H1 (cell line): ENCODE results near the gene DERL2. TPM values are rescaled to one million over a fixed set of nuclear protein-coding genes. Genes with fewer than 3 reads are reported as not detected.
A peak's percentile ranks its signal among the peaks of the same experiment; 100 is the strongest.

ENCODE experiments used
- CTCF ChIA-PET: fragments of 300-600 bp; sonication (Branson Sonifier 250); formaldehyde crosslinking; loops from one replicate; lab custom pipeline; 2021; ENCODE audit not compliant: partially characterized antibody; lab: Charles Lee
- POLR2A ChIA-PET: fragments of 300-600 bp; sonication (Branson Sonifier 250); formaldehyde crosslinking; loops from one replicate; lab custom pipeline; 2021; ENCODE audit warnings: inconsistent platforms; ENCODE audit not compliant: partially characterized antibody; lab: Charles Lee
- DNase-seq, 2 experiments: peaks; one replicate each; pipeline versions ENCODE4 v3.0.0 to v3.0.0-alpha.2; 2010 to 2022; ENCODE audit warnings: low spot score in 2 of 2, low read depth in 1 of 2, mixed read lengths in 1 of 2
- FAIRE-seq: peaks from 2 replicates; lab custom pipeline; 2011; peaks lifted over from hg19 to GRCh38; lab: Jason Lieb, UNC
- H2AFZ ChIP-seq: 2 replicates; pipeline ENCODE4 v1.8.1; 2012; ENCODE audit warnings: low read length, inconsistent platforms
- H2AK5ac ChIP-seq: 2 replicates; pipeline ENCODE4 v1.6.1; 2013; ENCODE audit warnings: low read depth, low read length
- H2BK120ac ChIP-seq: replicated peaks from 2 replicates; pipeline ENCODE3; 2013; ENCODE audit warnings: low read depth, low read length, inconsistent platforms
- H2BK12ac ChIP-seq: 2 replicates; pipeline ENCODE4 v1.6.1; 2013; ENCODE audit warnings: low read depth, low read length
- H2BK15ac ChIP-seq: 2 replicates; pipeline ENCODE4 v1.6.1; 2013; ENCODE audit warnings: low read length
- H2BK20ac ChIP-seq: 2 replicates; pipeline ENCODE4 v1.6.1; 2013; ENCODE audit warnings: low read length
- H2BK5ac ChIP-seq: 2 replicates; pipeline ENCODE4 v1.6.1; 2013; ENCODE audit warnings: low read depth, low read length
- H3K14ac ChIP-seq: 2 replicates; pipeline ENCODE4 v1.6.1; 2013; ENCODE audit warnings: inconsistent platforms; ENCODE audit not compliant: insufficient read length
- H3K18ac ChIP-seq: 2 replicates; pipeline ENCODE4 v1.6.1; 2013; ENCODE audit warnings: low read length; ENCODE audit errors: extremely low read depth
- H3K23ac ChIP-seq: 2 replicates; pipeline ENCODE4 v1.6.1; 2013; ENCODE audit warnings: inconsistent platforms; ENCODE audit not compliant: insufficient read length
- H3K23me2 ChIP-seq: 2 replicates; pipeline ENCODE4 v1.6.1; 2013; ENCODE audit warnings: low read depth, low read length
- H3K27ac ChIP-seq: 2 replicates; pipeline ENCODE4 v1.6.1; 2011; ENCODE audit warnings: low read depth, low read length, inconsistent platforms
- H3K27me3 ChIP-seq, 4 experiments: replicated peaks in 1 of 4; 1 replicate in 1 of 4; 2 replicates in 3 of 4; pipeline versions ENCODE4 v1.6.1 to v1.8.1; 2011 to 2013; ENCODE audit warnings: low read length in 3 of 4, mild to moderate bottlenecking in 3 of 4, inconsistent platforms in 2 of 4, mixed read lengths in 2 of 4, moderate library complexity in 1 of 4; ENCODE audit not compliant: control insufficient read depth in 3 of 4, insufficient read depth in 3 of 4; ENCODE audit errors: extremely low read depth in 1 of 4
- H3K36me3 ChIP-seq, 4 experiments: 2 replicates each; pipeline versions ENCODE4 v1.6.1 to v1.8.1; 2011 to 2013; ENCODE audit warnings: mild to moderate bottlenecking in 4 of 4, low read length in 3 of 4, moderate library complexity in 2 of 4, control low read depth in 1 of 4, inconsistent platforms in 1 of 4; ENCODE audit not compliant: insufficient read depth in 4 of 4, control insufficient read depth in 2 of 4
- H3K4ac ChIP-seq: replicated peaks from 2 replicates; pipeline ENCODE3; 2013; ENCODE audit warnings: low read length, low read depth, mixed read lengths, inconsistent platforms; ENCODE audit not compliant: insufficient read length
- H3K4me1 ChIP-seq, 4 experiments: replicated peaks in 1 of 4; 1 replicate in 1 of 4; 2 replicates in 3 of 4; pipeline versions ENCODE4 v1.6.1 to v1.8.1; 2011 to 2013; ENCODE audit warnings: low read length in 3 of 4, inconsistent platforms in 2 of 4, mixed read lengths in 1 of 4; ENCODE audit not compliant: insufficient read depth in 4 of 4, control insufficient read depth in 3 of 4
- H3K4me2 ChIP-seq, 2 experiments: 2 replicates each; pipeline versions ENCODE4 v1.6.1 to v1.8.1; 2011 to 2013; ENCODE audit warnings: low read depth in 2 of 2, low read length in 2 of 2, control low read depth in 1 of 2, inconsistent platforms in 1 of 2, mild to moderate bottlenecking in 1 of 2; ENCODE audit not compliant: insufficient read depth in 1 of 2
- H3K4me3 ChIP-seq, 4 experiments: fragments of 200-600, 300-600 bp in 1 of 4; sonication (generic), shearing (Covaris generic), sonication (Bioruptor Twin) in 1 of 4; 2 replicates each; pipeline versions ENCODE4 v1.5.1 to v1.8.1; 2011 to 2016; ENCODE audit warnings: low read length in 4 of 4, low read depth in 3 of 4, control low read depth in 2 of 4, inconsistent platforms in 2 of 4, mild to moderate bottlenecking in 2 of 4, mixed read lengths in 1 of 4, moderate library complexity in 1 of 4; ENCODE audit not compliant: insufficient read depth in 2 of 4; ENCODE audit errors: extremely low read depth in 1 of 4
- H3K56ac ChIP-seq: replicated peaks from 2 replicates; pipeline ENCODE3; 2013; ENCODE audit warnings: low read depth, mild to moderate bottlenecking, mixed read lengths, low read length, inconsistent platforms; ENCODE audit not compliant: insufficient read length
- H3K79me1 ChIP-seq: 2 replicates; pipeline ENCODE4 v1.6.1; 2013; ENCODE audit warnings: low read depth, low read length, control low read depth
- H3K79me2 ChIP-seq, 2 experiments: 2 replicates each; pipeline versions ENCODE4 v1.6.1 to v1.8.1; 2012 to 2013; ENCODE audit warnings: low read length in 2 of 2, mild to moderate bottlenecking in 2 of 2, inconsistent platforms in 1 of 2; ENCODE audit not compliant: insufficient read depth in 2 of 2, control insufficient read depth in 1 of 2
- H3K9ac ChIP-seq, 4 experiments: replicated peaks in 1 of 4; 1 replicate in 1 of 4; 2 replicates in 3 of 4; pipeline versions ENCODE4 v1.6.1 to v1.8.1; 2011 to 2013; ENCODE audit warnings: low read depth in 3 of 4, low read length in 3 of 4, control low read depth in 2 of 4, mild to moderate bottlenecking in 2 of 4, moderate library complexity in 2 of 4, inconsistent platforms in 1 of 4; ENCODE audit errors: extremely low read depth in 1 of 4
- H3K9me3 ChIP-seq, 2 experiments: 2 replicates each; pipeline versions ENCODE4 v1.6.1 to v1.8.1; 2012 to 2013; ENCODE audit warnings: mild to moderate bottlenecking in 2 of 2, moderate library complexity in 2 of 2, control low read depth in 1 of 2, inconsistent platforms in 1 of 2, low read depth in 1 of 2, low read length in 1 of 2, mixed read lengths in 1 of 2; ENCODE audit not compliant: insufficient read depth in 2 of 2
- H4K20me1 ChIP-seq, 2 experiments: replicated peaks in 1 of 2; 2 replicates each; pipeline versions ENCODE3 to v1.8.1; 2011 to 2013; ENCODE audit warnings: inconsistent platforms in 2 of 2, low read length in 2 of 2, mild to moderate bottlenecking in 1 of 2; ENCODE audit not compliant: insufficient read depth in 2 of 2, control insufficient read depth in 1 of 2
- H4K5ac ChIP-seq: 2 replicates; pipeline ENCODE4 v1.6.1; 2013; ENCODE audit warnings: low read length, low read depth, mixed read lengths, inconsistent platforms; ENCODE audit not compliant: insufficient read length
- H4K8ac ChIP-seq: 2 replicates; pipeline ENCODE4 v1.8.0; 2013; ENCODE audit warnings: mild to moderate bottlenecking, moderate library complexity, low read length, inconsistent platforms; ENCODE audit not compliant: insufficient read depth; ENCODE audit errors: extremely low read depth
- H4K91ac ChIP-seq: replicated peaks from 2 replicates; pipeline ENCODE3; 2013; ENCODE audit warnings: low read length, mixed read lengths, inconsistent platforms; ENCODE audit not compliant: insufficient read length
- POLR2AphosphoS5 ChIP-seq: IDR thresholded peaks from 2 replicates; pipeline ENCODE4 v1.6.1; 2011; ENCODE audit warnings: low read depth, low read length
- TEAD4 ChIP-seq: IDR thresholded peaks from 2 replicates; pipeline ENCODE4 v1.6.1; 2012; ENCODE audit warnings: low read depth, low read length, inconsistent platforms, mixed read lengths
- WGBS, 2 experiments: shearing (Covaris generic) in 1 of 2; methylation state at CpG; one replicate each; pipeline versions ENCODE4 v1.1.6 to v1.1.7; 2013 to 2015; ENCODE audit warnings: low lambda C conversion rate in 2 of 2, mixed read lengths in 2 of 2, inconsistent platforms in 1 of 2, low coverage in 1 of 2, missing lambda C conversion rate in 1 of 2; ENCODE audit not compliant: insufficient replicate concordance in 2 of 2, insufficient coverage in 1 of 2, insufficient read length in 1 of 2; ENCODE audit errors: extremely low coverage in 1 of 2, missing lambda C conversion rate in 1 of 2; 5-methylcytosine and 5-hydroxymethylcytosine counted together
- polyA plus RNA-seq, 7 experiments: library from polyadenylated mRNA; depleted of rRNA in 3 of 7; stranded (reverse) in 5 of 7; unstranded in 2 of 7; fragments of >200 nt in 5 of 7; fragments of 200-250 nt in 2 of 7; gene quantifications; 1 replicate in 5 of 7; 2 replicates in 1 of 7; 4 replicates in 1 of 7; pipeline versions ENCODE4 v1.2.1 to v1.2.3, GENCODE V29; 2011 to 2013; ENCODE audit warnings: missing spikeins in 2 of 7, mixed read lengths in 2 of 7
- total RNA-seq: library from RNA; stranded (reverse); fragmentation: NEBNext Ultra II Directional; extraction: Animal tissue kit (Norgen Biotek cat#: 25700); gene quantifications from 2 replicates; pipeline ENCODE4 v1.2.1, GENCODE V29; 2021

DERL2 gene
- total and polyA plus RNA-seq, 2 of the 8 experiments (the other 6 are each of a cell fraction or from before 2014, with no cell fraction given): 55.3 to 58.4 TPM

DNA sequence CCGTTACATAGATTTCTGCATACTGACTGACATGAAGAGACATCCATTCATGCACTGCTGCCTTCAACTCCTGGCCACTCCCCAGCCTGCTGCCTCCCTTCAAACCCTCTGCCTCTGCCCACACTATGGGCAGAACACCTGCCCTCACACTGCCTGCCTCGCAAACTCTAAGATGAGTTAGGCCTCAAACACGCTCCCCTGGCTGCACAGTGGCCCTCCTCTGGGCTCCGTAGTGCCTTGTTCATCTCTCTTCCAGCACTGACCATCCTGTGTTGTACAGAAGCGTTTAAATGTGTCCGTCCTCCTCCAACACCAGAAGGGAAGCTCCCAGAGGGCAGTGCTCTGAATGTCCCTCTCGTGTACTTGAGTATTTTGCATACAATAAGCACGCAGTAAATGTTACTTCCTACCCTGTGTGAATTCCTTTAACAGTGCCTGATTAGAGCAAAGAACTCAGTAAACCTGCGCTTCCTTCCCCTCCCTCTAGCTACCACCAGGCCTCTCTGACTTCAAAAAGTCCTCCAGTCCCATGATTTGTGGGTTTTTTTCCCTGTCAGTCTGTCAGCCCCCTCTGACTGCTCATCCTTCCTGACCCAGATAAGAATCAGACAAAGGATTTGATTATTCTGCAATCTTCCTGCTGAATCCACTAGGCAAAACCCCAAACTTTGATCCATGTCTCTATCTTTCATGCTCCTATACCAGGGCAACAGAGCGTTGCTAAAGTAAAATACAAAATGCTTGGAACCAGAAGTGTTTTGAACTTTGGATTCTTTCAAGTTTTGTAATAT lies 21.1 kb downstream of the DERL2 start:
- no peak overlapping the region for H4K91ac ChIP-seq
- no peak overlapping the region; a peak in 1 of 4 replicates for H3K4me2 ChIP-seq
- H2BK120ac ChIP-seq: no peak overlapping the region
- H3K79me1 ChIP-seq: peaks cover 7% of the 10 kb centered on the region; the same call in 1 of the 2 replicates
- H2BK12ac ChIP-seq: no peak overlapping the region
- H3K79me2 ChIP-seq: peaks cover 46 to 71% of the 10 kb centered on the region in 2 experiments
- H3K9ac ChIP-seq: no peak overlapping the region
- ChIA-PET POLR2A (interaction anchor here (0.7 to 3.0 kb wide), 10 partner anchors 22 to 61 kb away, joined by 3 to 14 read pairs (median 3); partner anchors contain the start of genes C1QBP, DERL2, MIS12 and NUP88), CTCF (interaction anchor here (1.2 kb wide), 1 partner anchor 26 kb away, joined by 4 read pairs; the partner anchor contains the start of gene C1QBP)
- H3K27me3 ChIP-seq: no peaks in the 10 kb centered on the region
- FAIRE-seq (no peak), DNase-seq (no peak)
- no peak overlapping the region for H3K4ac ChIP-seq
- H3K23ac ChIP-seq: no peak overlapping the region
- H4K20me1 ChIP-seq: peaks cover 13 to 20% of the 10 kb centered on the region in 2 experiments
- 0 out of 2 replicates have a peak overlapping the region, but pooled peaks have one; percentile 49 for H2BK15ac ChIP-seq
- peaks cover 4 to 19% (median 15%) of the 10 kb centered on the region in 4 experiments for H3K36me3 ChIP-seq
- H2AK5ac ChIP-seq: no peak overlapping the region
- H3K14ac ChIP-seq: no peak overlapping the region
- no peak overlapping the region for H2BK5ac ChIP-seq
- H4K8ac ChIP-seq: peak overlapping the region; percentile 36; the same call in 1 of the 2 replicates
- peaks cover 2% of the 10 kb centered on the region; the same call in 1 of the 2 replicates for H3K23me2 ChIP-seq
- no peaks in the 10 kb centered on the region for H3K9me3 ChIP-seq
- H3K18ac ChIP-seq: no peak overlapping the region
- no peak overlapping the region for H3K56ac ChIP-seq
- WGBS, 2 experiments: 87% methylated on average over 10 of the region's 10 CpGs; no CpG with 5 or more reads in 1 of the 2 experiments
- H3K4me3 ChIP-seq: no peak overlapping the region
- no peak overlapping the region for H2BK20ac ChIP-seq
- no peak overlapping the region for H2AFZ ChIP-seq
- peaks cover 0 to 9% (median 6%) of the 10 kb centered on the region in 4 experiments; a peak in 3 of 7 replicates for H3K4me1 ChIP-seq
- no peak overlapping the region for H4K5ac ChIP-seq
- no peak overlapping the region for H3K27ac ChIP-seq
- TF ChIP-seq TEAD4 (no peak), POLR2AphosphoS5 (no peak)
